ENCODE results near the gene UBE2H. TPM values are rescaled to one million over a fixed set of nuclear protein-coding genes. Genes with fewer than 3 reads are reported as not detected.
"Not testable (repeated sequence)": the region's sequence is repeated elsewhere in the genome, so short reads cannot be mapped to it uniquely, and the experiment has no call there.

UBE2H gene
- total RNA-seq, 6 experiments from 2014 or later = 89.7 to 108 (median 105) TPM

GRCh38 chr7:129825209-129825970 is 127.4 kb downstream of the UBE2H start:
- Mint-ChIP-seq H3K27ac (peak overlapping the region; percentile 80), H3K27me3 (ENCODE audit: insufficient read depth) (peaks cover 18% of the 10 kb centered on the region), H3K36me3 (ENCODE audit: low read depth) (peaks cover 5% of the 10 kb centered on the region; the same call in 1 of the 2 replicates), H3K4me1 (ENCODE audit: low read depth) (peaks cover 17% of the 10 kb centered on the region), H3K9me3 (no peaks in the 10 kb centered on the region), H3K4me3 (peak overlapping the region; percentile 92)
- peak; percentile 100 for TF ChIP-seq CTCF (IDR thresholded peaks at IDR 0.05)
- peak; percentile 47 for DNase-seq

- DNase-seq = peak; percentile 26
- Mint-ChIP-seq H3K4me3 (peak overlapping the region; percentile 92), H3K36me3 (ENCODE audit: low read depth) (no peaks in the 10 kb centered on the region), H3K27me3 (ENCODE audit: insufficient read depth) (peaks cover 13% of the 10 kb centered on the region), H3K4me1 (ENCODE audit: low read depth) (peaks cover 8% of the 10 kb centered on the region), H3K9me3 (no peaks in the 10 kb centered on the region), H3K27ac (peak overlapping the region; percentile 80)
- TF ChIP-seq CTCF (IDR thresholded peaks at IDR 0.05) = peak; percentile 35; the same call in 1 of the 2 replicates
Measured at GRCh38 chr7:129824291-129825208, 128.2 kb downstream of the UBE2H start.

GRCh38 chr7:129823143-129823542 is 129.6 kb downstream of the UBE2H start:
- not testable (repeated sequence) for H3K36me3 Mint-ChIP-seq (ENCODE audit: low read depth); H3K9me3 Mint-ChIP-seq; H3K4me3 Mint-ChIP-seq; DNase-seq; H3K4me1 Mint-ChIP-seq (ENCODE audit: low read depth); H3K27ac Mint-ChIP-seq
- H3K27me3 Mint-ChIP-seq (ENCODE audit: insufficient read depth) = peaks cover 10% of the 10 kb centered on the region

- no peak overlapping the region for H3K4me3 Mint-ChIP-seq
- no peak for TF ChIP-seq CTCF (IDR thresholded peaks at IDR 0.05)
- H3K27ac Mint-ChIP-seq = no peak overlapping the region
- peaks cover 13% of the 10 kb centered on the region for H3K9me3 Mint-ChIP-seq
- DNase-seq = no peak
- H3K27me3 Mint-ChIP-seq (ENCODE audit: insufficient read depth) = peaks cover 7% of the 10 kb centered on the region
- H3K4me1 Mint-ChIP-seq (ENCODE audit: low read depth) = peaks cover 5% of the 10 kb centered on the region; the same call in 1 of the 2 replicates
- peaks cover 18% of the 10 kb centered on the region for H3K36me3 Mint-ChIP-seq (ENCODE audit: low read depth)
Measured at GRCh38 chr7:129821476-129821875, 131.3 kb downstream of the UBE2H start.

GRCh38 chr7:129816742-129817141 is 136.0 kb downstream of the UBE2H start:
- Mint-ChIP-seq H3K9me3 (peaks cover 13% of the 10 kb centered on the region), H3K4me1 (ENCODE audit: low read depth) (no peaks in the 10 kb centered on the region), H3K27me3 (ENCODE audit: insufficient read depth) (peaks cover 1% of the 10 kb centered on the region; the same call in 1 of the 2 replicates), H3K36me3 (ENCODE audit: low read depth) (peaks cover 18% of the 10 kb centered on the region), H3K4me3 (no peak overlapping the region), H3K27ac (no peak overlapping the region)
- no peak for TF ChIP-seq CTCF (IDR thresholded peaks at IDR 0.05)
- DNase-seq = no peak
